SK-N-SH (cell line): ENCODE data around the gene ATP13A3. TPM values are rescaled to one million over a fixed set of nuclear protein-coding genes. Genes with fewer than 3 reads are reported as not detected.
A peak's percentile ranks its signal among the peaks of the same experiment; 100 is the strongest.
"Not testable (repeated sequence)": the region's sequence is repeated elsewhere in the genome, so short reads cannot be mapped to it uniquely, and the experiment has no call there.

Experiments used
- CTCF ChIA-PET: fragments of 300-600, 350-600 bp; formaldehyde crosslinking; extraction: SDS; loops from one replicate; lab custom pipeline; 2021; lab: Yijun Ruan, JAX
- POLR2A ChIA-PET: fragments of 350-600 bp; sonication (Branson Sonifier 250); formaldehyde crosslinking; extraction: SDS; loops from one replicate; lab custom pipeline; 2020; ENCODE audit warnings: antibody characterized with exemption, inconsistent platforms; lab: Yijun Ruan, JAX
- DNase-seq: peaks from one replicate; pipeline ENCODE4 v3.0.0; 2012
- H2AFZ ChIP-seq: fragments of 200-600 bp; sonication (generic); 2 replicates; pipeline ENCODE4 v1.8.1; 2016; ENCODE audit warnings: antibody characterized with exemption, mild to moderate bottlenecking, low read depth
- H3F3A ChIP-seq: fragments of 200-600 bp; sonication (generic); replicated peaks from 2 replicates; pipeline ENCODE3; 2016; ENCODE audit warnings: antibody characterized with exemption, mild to moderate bottlenecking; ENCODE audit not compliant: insufficient read depth
- H3K27ac ChIP-seq, 2 experiments: fragments of 200-500 bp in 1 of 2; fragments of 200-600 bp in 1 of 2; sonication (Bioruptor generic) in 1 of 2; sonication (generic), shearing (Covaris generic) in 1 of 2; 2 replicates each; pipeline versions ENCODE4 v1.5.1 to v1.6.1; 2014 to 2016; ENCODE audit warnings: low read depth in 2 of 2, inconsistent platforms in 1 of 2, low read length in 1 of 2, mild to moderate bottlenecking in 1 of 2, mixed read lengths in 1 of 2
- H3K27me3 ChIP-seq: fragments of 200-600 bp; sonication (generic), shearing (Covaris generic); 2 replicates; pipeline ENCODE4 v1.6.1; 2016; ENCODE audit warnings: mixed run types; ENCODE audit not compliant: insufficient read depth
- H3K36me3 ChIP-seq, 2 experiments: fragments of 200-500 bp in 1 of 2; fragments of 200-600 bp in 1 of 2; sonication (Bioruptor generic) in 1 of 2; sonication (generic) in 1 of 2; replicated peaks in 1 of 2; 2 replicates each; pipeline versions ENCODE3 to v1.5.1; 2014 to 2016; ENCODE audit warnings: low read length in 1 of 2, mild to moderate bottlenecking in 1 of 2; ENCODE audit not compliant: insufficient read depth in 2 of 2, control insufficient read depth in 1 of 2
- H3K4me1 ChIP-seq, 2 experiments: fragments of 200-500 bp in 1 of 2; fragments of 200-600 bp in 1 of 2; sonication (Bioruptor generic) in 1 of 2; sonication (generic), shearing (Covaris generic) in 1 of 2; 2 replicates each; pipeline versions ENCODE4 v1.5.1 to v1.6.1; 2014 to 2016; ENCODE audit warnings: low read depth in 1 of 2, low read length in 1 of 2, mixed run types in 1 of 2; ENCODE audit not compliant: insufficient read depth in 2 of 2, control insufficient read depth in 1 of 2
- H3K4me2 ChIP-seq: fragments of 200-600 bp; sonication (generic), shearing (Covaris generic); 2 replicates; pipeline ENCODE4 v1.6.1; 2017; ENCODE audit warnings: mixed run types
- H3K4me3 ChIP-seq, 2 experiments: fragments of 200-500 bp in 1 of 2; fragments of 200-600 bp in 1 of 2; sonication (Bioruptor generic) in 1 of 2; sonication (generic), shearing (Covaris generic) in 1 of 2; 2 replicates each; pipeline versions ENCODE4 v1.5.1 to v1.8.1; 2014 to 2016; ENCODE audit warnings: low read depth in 2 of 2, inconsistent platforms in 1 of 2, low read length in 1 of 2, mild to moderate bottlenecking in 1 of 2, mixed read lengths in 1 of 2, moderate library complexity in 1 of 2
- H3K79me2 ChIP-seq: fragments of 200-600 bp; sonication (generic); 2 replicates; pipeline ENCODE4 v1.8.1; 2017; ENCODE audit warnings: mild to moderate bottlenecking; ENCODE audit not compliant: insufficient read depth
- H3K9ac ChIP-seq: fragments of 200-600 bp; sonication (generic); 2 replicates; pipeline ENCODE4 v1.6.1; 2017; ENCODE audit warnings: mixed run types
- H3K9me2 ChIP-seq: fragments of 200-600 bp; sonication (generic); 2 replicates; pipeline ENCODE4 v1.6.1; 2017; ENCODE audit warnings: mixed run types
- H3K9me3 ChIP-seq: fragments of 200-600 bp; sonication (generic); 2 replicates; pipeline ENCODE4 v1.6.1; 2017; ENCODE audit warnings: mixed run types, mild to moderate bottlenecking, moderate library complexity
- H4K20me1 ChIP-seq: fragments of 200-600 bp; sonication (generic); 2 replicates; pipeline ENCODE4 v1.6.1; 2017; ENCODE audit warnings: mild to moderate bottlenecking, mixed run types; ENCODE audit not compliant: insufficient read depth
- FOSL2 ChIP-seq: IDR thresholded peaks from 2 replicates; pipeline ENCODE4 v1.4.0; 2012; ENCODE audit warnings: low read depth, mild to moderate bottlenecking, moderate library complexity, borderline replicate concordance
- FOXM1 ChIP-seq: IDR thresholded peaks from 2 replicates; pipeline ENCODE4 v1.4.0; 2012; ENCODE audit warnings: low read depth, mild to moderate bottlenecking
- GABPA ChIP-seq: IDR thresholded peaks from 2 replicates; pipeline ENCODE4 v1.4.0; 2012; ENCODE audit warnings: low read depth, mild to moderate bottlenecking
- MXI1 ChIP-seq: IDR thresholded peaks from 2 replicates; pipeline ENCODE4 v1.6.1; 2012; ENCODE audit warnings: mild to moderate bottlenecking, low read depth, low read length, improper control_type of control experiment
- PBX3 ChIP-seq: IDR thresholded peaks from 2 replicates; pipeline ENCODE4; 2012
- POLR2AphosphoS5 ChIP-seq: IDR thresholded peaks from 2 replicates; pipeline ENCODE4 v1.6.1; 2012; ENCODE audit warnings: low read depth, low read length
- RAD21 ChIP-seq: IDR thresholded peaks from 2 replicates; pipeline ENCODE4 v1.6.1; 2012; ENCODE audit warnings: mild to moderate bottlenecking, low read length
- TAF1 ChIP-seq: IDR thresholded peaks from 2 replicates; pipeline ENCODE4 v1.6.1; 2012; ENCODE audit warnings: low read depth, mild to moderate bottlenecking, low read length, moderate library complexity, borderline replicate concordance
- TCF12 ChIP-seq: IDR thresholded peaks from 2 replicates; pipeline ENCODE4 v1.4.0; 2012
- WGBS: methylation state at CpG from one replicate; pipeline ENCODE4 v1.1.6; 2017; ENCODE audit warnings: low lambda C conversion rate; 5-methylcytosine and 5-hydroxymethylcytosine counted together
- polyA plus RNA-seq, 3 experiments: library from polyadenylated mRNA; depleted of rRNA; stranded (reverse); fragments of >200 nt; gene quantifications; 2 replicates each; pipeline ENCODE4 v1.2.3, GENCODE V29; 2012

Gene ATP13A3
- polyA plus RNA-seq, 1 of the 3 experiments (the other 2 are of a cell fraction): 48.2 TPM

- H3K36me3 ChIP-seq, H3K9me3 ChIP-seq, POLR2A ChIA-PET, H3K4me3 ChIP-seq, DNase-seq, H3K9me2 ChIP-seq, H3K27me3 ChIP-seq, H3K9ac ChIP-seq, H4K20me1 ChIP-seq, H3K79me2 ChIP-seq: not testable (repeated sequence)
- WGBS: 75% methylated on average over 10 of the region's 10 CpGs
- H3K4me1 ChIP-seq: peaks cover 0 to 24% of the 10 kb centered on the region in 2 experiments; a peak in 2 of 4 replicates
- H3K4me2 ChIP-seq: peak overlapping the region; percentile 57
- H3F3A ChIP-seq: peaks cover 13% of the 10 kb centered on the region
- peak overlapping the region in 1 of 2 experiments; percentile 58; a peak in 2 of 4 replicates for H3K27ac ChIP-seq
- CTCF ChIA-PET: interaction anchor here (1.2 kb wide), 1 partner anchor 37 kb away, joined by 3 read pairs; no protein-coding TSS in a partner anchor
- 0 out of 2 replicates have a peak overlapping the region, but pooled peaks have one; percentile 43 for H2AFZ ChIP-seq
- TF ChIP-seq TCF12 (peak; percentile 40; the same call in 1 of the 2 replicates), PBX3 (peak; percentile 17; the same call in 1 of the 2 replicates), FOSL2 (peak; percentile 32; the same call in 1 of the 2 replicates)
These were observed 7.5 kb upstream of the ATP13A3 start for GRCh38 chr3:194493995-194494927.

GRCh38 chr3:194492001-194492400 is 5.2 kb upstream of the ATP13A3 start:
- H3K4me1 ChIP-seq: peaks cover 8 to 24% of the 10 kb centered on the region in 2 experiments; a peak in 3 of 4 replicates
- ChIA-PET CTCF (no interaction called here), POLR2A (no interaction called here)
- no peak overlapping the region for H3K9ac ChIP-seq
- H3K27ac ChIP-seq: no peak overlapping the region
- TF ChIP-seq PBX3: no peak
- no peak for TF ChIP-seq GABPA
- TF ChIP-seq POLR2AphosphoS5: no peak
- TF ChIP-seq MXI1: no peak
- TF ChIP-seq TAF1: no peak
- TF ChIP-seq FOXM1: no peak
- no peak for TF ChIP-seq RAD21
- H3K4me3 ChIP-seq: no peak overlapping the region
- no peak for DNase-seq
- H2AFZ ChIP-seq: no peak overlapping the region
- H3F3A ChIP-seq: peaks cover 30% of the 10 kb centered on the region
- WGBS: 94% methylated on average over 5 of the region's 5 CpGs
- H3K36me3 ChIP-seq: no peaks in the 10 kb centered on the region
- H3K79me2 ChIP-seq: no peaks in the 10 kb centered on the region
- H3K9me2 ChIP-seq: no peaks in the 10 kb centered on the region
- H3K27me3 ChIP-seq: no peaks in the 10 kb centered on the region
- H3K9me3 ChIP-seq: no peaks in the 10 kb centered on the region
- no peaks in the 10 kb centered on the region for H4K20me1 ChIP-seq
- H3K4me2 ChIP-seq: no peak overlapping the region
